Activated CD4-positive, alpha-beta T cell treated with anti-CD3 and anti-CD28 coated beads for 48 hours (primary cell): ENCODE results near the gene HDAC4.

ENCODE experiments used
- DNase-seq: peaks from one replicate; pipeline ENCODE4 v3.0.0-alpha.2; 2020

The HDAC4 gene

GRCh38 chr2:239291475-239292350 is 109.1 kb downstream of the HDAC4 start:
- no peak for DNase-seq

- no peak for DNase-seq
Measured at GRCh38 chr2:239290618-239291474, 110.0 kb downstream of the HDAC4 start.

DNA sequence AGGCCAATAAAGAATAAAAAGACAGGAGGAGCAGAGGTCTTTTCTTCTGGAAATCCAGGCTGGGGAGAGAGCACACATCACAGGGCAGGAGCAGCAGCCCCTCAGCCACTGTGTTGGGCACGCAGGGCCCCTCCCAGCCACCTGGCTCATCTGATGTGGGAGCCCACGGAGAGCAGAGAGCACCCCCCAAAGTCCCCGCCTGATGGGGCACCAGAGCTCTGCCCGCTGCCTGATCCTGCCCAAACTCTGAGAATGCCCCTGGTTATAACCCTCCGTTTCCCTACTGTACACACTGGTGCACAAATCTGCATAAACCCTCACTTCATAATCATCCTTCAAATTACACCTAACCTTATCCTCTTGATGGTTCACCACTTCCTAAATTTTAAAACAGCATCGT is 111.3 kb downstream of the HDAC4 start:
- no peak for DNase-seq

- peak; percentile 58 for DNase-seq
Measured at GRCh38 chr2:239288951-239289511, 111.8 kb downstream of the HDAC4 start.

DNA sequence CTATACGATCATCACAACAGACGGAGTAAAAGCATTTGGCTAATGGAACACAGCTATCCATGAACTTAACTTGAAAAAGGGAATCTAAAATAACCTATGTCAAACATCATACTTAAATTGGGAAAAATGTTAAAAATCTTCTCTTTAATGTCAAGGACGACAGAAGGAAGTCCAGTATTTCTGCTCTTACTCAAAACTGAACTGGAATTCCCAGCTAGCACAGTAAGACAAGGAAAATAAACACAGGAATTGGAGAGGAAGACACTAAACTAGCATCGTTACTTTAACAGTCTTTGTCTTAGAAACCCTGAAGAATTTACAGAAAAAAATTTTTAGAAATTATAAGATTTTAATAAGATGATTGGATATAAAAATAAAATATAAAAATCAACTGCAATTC is 112.6 kb downstream of the HDAC4 start:
- no peak for DNase-seq

GRCh38 chr2:239287461-239287860 is 113.4 kb downstream of the HDAC4 start:
- no peak for DNase-seq

DNA sequence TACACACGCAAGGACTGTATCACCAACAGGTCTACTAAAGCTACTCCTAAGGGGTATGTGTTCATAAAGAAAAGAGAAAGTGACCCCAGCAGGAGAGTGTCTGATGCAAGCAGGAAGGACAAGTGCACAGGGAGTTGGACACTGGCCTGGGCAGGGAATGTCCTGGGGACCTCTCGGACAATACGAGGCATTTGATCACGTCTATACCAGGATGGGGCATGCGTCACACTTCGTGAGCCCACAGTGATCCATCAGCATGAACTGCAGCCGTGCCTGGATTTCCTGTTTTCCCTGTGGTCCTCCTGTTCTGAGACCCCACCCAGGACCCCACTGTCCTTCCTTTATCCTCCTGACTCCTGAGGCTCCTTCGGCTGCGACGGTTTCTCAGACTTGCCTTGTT is 113.9 kb downstream of the HDAC4 start:
- DNase-seq, result no peak

- no peak for DNase-seq
Measured at GRCh38 chr2:239285932-239286230, 114.9 kb downstream of the HDAC4 start.

GRCh38 chr2:239285071-239285931 is 115.5 kb downstream of the HDAC4 start:
- DNase-seq, result peak; percentile 53

DNA sequence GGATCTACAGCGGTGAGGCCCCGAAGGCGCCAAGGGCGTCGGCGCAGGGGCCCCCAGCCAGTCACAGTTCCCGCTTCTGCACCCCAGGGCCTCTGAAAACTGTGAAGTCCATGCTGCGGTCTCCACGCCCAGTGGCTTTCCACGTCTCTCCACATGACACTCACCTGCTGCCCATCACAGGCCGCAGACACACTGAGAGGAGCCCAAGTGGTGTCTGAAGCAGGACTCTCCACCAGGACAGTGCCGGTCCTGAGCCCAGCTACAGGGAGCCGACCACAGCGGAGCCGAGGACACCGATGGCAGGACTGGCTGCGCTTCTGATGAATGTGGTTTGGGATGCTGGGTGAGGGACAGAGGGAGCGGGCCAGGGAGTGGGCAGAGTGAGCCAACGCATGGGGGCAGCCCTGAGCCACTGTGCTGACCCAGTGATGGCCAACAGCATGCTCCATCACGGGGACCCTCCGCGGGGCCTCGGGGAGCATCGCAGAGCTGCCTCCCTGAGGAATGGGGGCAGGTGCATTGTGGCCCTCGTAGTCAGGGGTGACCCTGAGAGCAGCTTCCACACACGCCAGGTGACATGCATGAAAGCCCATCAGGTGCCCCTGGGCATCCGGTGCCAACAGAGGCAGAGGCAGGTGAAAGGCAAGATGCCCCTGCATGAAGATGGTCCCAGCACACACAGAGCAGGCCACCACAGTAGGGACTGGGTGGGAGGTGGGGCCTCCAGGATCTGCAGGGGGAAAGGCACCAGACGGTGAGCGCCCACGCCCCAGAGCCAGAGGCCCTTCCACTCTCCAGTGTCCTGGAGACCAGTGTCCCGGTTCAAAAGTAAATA is 116.6 kb downstream of the HDAC4 start:
- DNase-seq, result no peak

GRCh38 chr2:239283288-239283945 is 117.4 kb downstream of the HDAC4 start:
- DNase-seq, result no peak

DNA sequence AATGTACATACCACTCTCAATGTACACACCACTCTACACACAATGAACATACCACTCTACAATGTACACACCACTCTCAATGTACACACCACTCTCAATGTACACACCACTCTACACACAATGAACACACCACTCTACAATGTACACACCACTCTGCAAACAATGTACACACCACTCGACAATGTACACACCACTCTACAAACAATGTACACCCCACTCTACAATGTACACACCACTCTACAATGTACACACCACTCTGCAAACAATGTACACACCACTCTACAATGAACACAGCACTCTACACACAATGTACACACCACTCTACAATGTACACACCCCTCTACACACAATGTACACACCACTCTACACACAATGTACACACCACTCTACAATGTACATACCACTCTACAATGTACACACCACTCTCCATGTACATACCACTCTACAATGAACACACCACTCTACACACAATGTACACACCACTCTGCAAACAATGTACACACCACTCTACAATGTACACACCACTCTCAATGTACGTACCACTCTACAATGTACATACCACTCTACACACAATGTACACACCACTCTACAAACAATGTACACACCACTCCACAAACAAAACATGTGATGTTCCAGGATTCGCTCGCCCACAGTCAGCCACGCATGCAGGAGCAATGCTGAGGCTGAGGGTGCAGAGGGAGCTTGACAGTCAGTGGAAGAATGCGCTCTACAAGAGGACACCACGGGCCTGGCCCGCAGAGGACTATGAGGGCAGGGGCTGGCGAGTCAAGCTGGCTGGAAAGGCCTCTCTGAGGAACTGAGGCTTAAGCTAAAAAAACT is 118.2 kb downstream of the HDAC4 start:
- no peak for DNase-seq

DNA sequence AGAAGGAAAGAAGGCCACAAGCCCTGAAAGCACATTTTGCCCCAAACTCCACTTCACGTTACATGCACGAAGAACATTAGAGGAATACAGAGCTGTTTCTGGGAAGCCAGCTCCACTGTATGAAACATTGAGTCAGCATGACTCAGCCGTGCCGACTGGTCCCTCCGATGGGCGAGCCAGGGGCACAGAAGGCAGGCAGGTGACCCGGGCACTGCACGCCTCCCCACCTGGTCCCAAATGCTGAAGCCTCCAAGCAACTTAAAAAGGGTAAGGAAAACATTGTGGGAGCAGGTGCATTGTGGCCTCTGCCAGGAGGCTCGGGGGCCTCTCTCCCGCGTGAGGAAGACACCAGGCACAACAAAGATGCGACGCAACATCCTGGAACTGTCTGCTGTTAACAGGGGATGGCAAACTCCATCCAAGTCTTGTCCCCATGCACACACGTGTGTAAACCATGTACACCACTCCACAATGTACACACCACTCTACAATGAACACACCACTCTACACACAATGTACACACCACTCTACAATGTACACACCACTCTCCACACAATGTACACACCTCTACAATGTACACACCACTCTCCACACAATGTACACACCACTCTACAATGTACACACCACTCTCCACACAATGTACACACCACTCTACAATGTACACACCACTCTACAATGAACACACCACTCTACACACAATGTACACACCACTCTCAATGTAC is 120.4 kb downstream of the HDAC4 start:
- DNase-seq, result peak; percentile 72

- DNase-seq, result peak; percentile 1
Measured at GRCh38 chr2:239279508-239280295, 121.1 kb downstream of the HDAC4 start.

DNA sequence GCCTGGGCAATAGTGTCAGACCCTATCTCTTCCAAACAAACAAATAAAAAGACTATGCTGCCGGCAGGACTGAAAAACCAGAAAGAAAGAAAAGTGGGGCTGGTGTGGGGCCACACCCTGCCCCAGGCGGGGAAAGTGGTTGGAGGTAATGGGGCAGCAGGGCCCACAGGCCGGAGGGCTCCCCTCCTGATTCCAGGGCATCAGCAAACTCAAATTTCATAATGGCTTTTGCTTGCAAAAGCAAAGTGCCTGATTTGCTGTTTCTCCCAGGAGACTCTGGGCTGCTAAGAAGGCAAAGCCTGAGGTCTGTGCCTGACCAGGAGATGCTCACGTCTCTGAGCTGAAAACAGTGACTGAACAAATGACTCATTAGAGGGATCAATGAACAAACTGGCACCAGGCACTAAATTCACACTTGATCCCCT is 121.9 kb downstream of the HDAC4 start:
- peak; percentile 18 for DNase-seq

GRCh38 chr2:239278361-239278760 is 122.5 kb downstream of the HDAC4 start:
- peak; percentile 1 for DNase-seq

DNA sequence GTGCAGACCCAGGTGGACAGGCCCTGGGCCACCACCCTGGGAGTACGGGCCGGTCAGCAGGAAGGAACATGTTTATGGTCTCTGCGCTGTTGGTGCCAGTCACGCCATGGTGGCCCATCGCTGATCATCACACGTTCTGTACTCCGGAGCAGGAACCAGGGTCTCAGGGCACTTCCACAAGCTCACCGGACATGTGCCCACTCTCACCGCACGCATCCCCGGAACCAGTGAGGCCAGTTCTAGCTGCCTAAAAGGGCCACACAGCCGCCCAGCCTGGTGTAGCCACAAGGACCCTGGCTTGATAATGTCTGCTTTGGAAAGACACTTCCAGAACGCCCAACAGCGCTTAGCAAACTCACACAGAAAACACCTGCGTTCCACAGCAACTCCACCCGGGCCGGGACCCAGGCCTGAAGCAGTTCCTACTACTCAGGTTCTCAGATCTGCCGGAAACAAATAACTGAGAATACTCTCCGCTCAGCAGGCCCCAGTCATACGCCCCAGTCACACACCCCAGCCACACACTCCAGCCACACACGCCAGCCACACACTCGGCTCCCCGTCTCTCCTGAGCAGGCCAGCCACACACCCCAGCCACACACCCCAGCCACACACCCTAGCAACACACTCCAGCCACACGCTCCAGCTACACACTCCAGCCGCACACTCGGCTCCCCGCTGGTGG is 123.3 kb downstream of the HDAC4 start:
- peak; percentile 2 for DNase-seq

GRCh38 chr2:239276851-239277250 is 124.0 kb downstream of the HDAC4 start:
- peak; percentile 7 for DNase-seq
